ENCODE measurements around the gene LRP1B.

Gene LRP1B

DNA sequence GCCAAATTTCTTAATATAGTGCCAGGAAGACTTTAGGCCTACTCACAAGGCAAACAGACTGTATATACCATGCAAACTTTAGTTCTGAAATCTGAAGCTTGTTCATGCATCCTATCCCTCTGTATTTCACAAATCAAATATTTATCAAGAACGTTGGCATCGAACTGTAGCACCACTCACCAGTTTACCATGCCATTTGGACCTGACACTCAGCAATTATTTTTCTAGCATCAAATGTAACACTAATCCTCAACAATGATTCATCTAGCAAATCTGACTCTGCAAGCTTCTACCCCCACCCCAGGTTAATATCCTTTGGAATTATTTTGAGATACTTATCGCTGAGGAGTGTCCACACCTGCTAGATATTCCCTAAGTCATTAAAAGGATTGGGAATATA is 1506.6 kb downstream of the LRP1B start:
- DNase-seq (ENCODE audit: low spot score): no peak
- H3K27ac ChIP-seq: no peak overlapping the region
- TF ChIP-seq, protein P1, sequence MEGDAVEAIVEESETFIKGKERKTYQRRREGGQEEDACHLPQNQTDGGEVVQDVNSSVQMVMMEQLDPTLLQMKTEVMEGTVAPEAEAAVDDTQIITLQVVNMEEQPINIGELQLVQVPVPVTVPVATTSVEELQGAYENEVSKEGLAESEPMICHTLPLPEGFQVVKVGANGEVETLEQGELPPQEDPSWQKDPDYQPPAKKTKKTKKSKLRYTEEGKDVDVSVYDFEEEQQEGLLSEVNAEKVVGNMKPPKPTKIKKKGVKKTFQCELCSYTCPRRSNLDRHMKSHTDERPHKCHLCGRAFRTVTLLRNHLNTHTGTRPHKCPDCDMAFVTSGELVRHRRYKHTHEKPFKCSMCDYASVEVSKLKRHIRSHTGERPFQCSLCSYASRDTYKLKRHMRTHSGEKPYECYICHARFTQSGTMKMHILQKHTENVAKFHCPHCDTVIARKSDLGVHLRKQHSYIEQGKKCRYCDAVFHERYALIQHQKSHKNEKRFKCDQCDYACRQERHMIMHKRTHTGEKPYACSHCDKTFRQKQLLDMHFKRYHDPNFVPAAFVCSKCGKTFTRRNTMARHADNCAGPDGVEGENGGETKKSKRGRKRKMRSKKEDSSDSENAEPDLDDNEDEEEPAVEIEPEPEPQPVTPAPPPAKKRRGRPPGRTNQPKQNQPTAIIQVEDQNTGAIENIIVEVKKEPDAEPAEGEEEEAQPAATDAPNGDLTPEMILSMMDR (IDR thresholded peaks at IDR 0.05): no peak
- no peak overlapping the region for H3K4me3 ChIP-seq

DNA sequence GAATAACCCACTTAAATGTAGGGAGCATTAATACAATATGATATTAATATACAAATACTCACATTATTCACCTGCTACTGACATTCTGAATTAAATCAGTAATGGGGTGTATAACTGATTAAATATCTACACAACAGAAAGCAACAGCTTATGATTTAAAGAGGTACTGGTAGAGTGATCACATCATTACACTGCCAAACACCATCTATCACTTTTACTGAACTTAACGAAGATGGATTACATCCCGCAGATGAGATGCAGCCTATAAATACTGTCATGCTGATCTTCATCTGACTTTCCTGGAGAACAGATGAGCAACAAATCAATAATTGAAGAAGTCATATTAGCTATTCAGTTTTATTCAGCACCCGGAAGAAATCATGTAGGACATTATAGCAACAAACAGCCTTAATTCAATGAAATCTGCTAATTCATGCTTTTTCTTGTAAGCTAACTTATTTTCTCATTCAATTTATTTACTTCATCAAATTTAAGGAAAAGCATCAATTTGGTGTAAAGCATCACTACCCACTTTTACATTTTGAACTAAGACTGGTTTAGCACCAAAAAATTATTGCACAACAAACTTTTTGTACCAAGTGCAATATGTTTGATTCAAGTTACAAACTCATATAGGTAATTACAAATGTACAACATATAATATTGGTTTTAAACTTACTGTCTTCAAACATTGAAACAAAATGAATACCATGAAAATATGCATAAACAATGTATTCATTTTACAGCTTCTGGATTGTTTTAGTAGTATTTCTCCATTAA is 1509.0 kb downstream of the LRP1B start:
- TF ChIP-seq, protein P1 (IDR thresholded peaks at IDR 0.05): no peak
- no peak for DNase-seq (ENCODE audit: low spot score)
- Histone ChIP-seq H3K27ac (no peak overlapping the region), H3K4me3 (no peak overlapping the region)

DNA sequence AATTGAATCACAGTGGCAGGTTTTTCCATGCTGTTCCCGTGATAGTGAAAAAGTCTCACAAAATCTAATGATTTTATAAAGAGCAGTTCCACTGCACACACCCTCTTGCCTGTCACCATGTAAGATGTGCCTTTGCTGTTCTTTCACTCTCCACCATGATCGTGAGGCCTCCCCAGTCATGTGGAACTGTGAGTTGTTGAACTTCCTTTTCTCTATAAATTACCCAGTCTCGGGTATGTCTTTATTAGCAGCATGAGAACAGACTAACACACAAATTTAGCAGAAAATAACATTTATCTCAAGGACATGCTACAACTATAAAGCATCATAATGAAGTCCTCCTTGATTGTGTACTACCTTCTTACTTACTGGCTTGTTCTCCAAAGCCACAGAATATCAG is 1526.0 kb downstream of the LRP1B start:
- DNase-seq (ENCODE audit: low spot score): no peak
- Histone ChIP-seq H3K4me3 (no peak overlapping the region), H3K27ac (no peak overlapping the region)
- TF ChIP-seq, protein P1 (IDR thresholded peaks at IDR 0.05): no peak

DNA sequence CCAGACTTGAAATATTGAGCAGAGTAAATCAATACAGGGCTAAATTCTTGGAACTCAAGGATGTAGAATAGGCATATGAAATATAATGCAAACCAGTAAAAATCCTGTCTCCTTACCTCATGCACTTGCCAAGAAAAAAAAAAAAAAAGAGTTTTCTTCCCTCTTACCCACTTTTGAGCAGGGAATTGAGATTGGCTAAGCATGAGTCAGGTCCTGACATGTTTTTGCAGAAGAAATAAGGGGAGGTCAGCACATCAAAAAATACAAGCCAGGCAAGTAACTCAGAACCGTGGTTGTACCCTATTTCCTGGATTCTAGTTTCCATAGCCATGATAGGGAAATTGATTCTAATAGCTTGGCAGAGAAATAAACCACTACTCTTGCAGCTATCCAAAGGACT is 1526.7 kb downstream of the LRP1B start:
- no peak overlapping the region for H3K27ac ChIP-seq
- TF ChIP-seq, protein P1 (IDR thresholded peaks at IDR 0.05): no peak
- no peak for DNase-seq (ENCODE audit: low spot score)
- H3K4me3 ChIP-seq: no peak overlapping the region

DNA sequence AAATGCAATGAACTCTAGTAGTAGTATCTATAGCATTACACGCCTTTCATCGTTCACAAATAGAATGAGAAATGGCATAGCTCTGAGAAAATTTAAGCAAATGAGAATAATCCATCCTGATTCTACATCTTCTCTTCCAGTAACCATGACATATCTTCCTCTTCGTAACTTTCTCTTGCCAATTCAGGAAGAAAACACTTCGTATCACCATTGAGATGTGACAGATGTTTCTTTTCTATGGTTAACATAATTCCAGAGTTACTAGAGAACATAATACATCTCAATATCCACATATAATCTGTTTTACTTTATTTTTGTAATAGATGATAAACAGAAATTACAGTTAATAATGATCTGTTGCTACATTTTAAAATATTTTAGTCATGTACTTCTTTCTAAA is 1527.4 kb downstream of the LRP1B start:
- TF ChIP-seq, protein P1 (IDR thresholded peaks at IDR 0.05): no peak
- Histone ChIP-seq H3K27ac (no peak overlapping the region), H3K4me3 (no peak overlapping the region)
- DNase-seq (ENCODE audit: low spot score): no peak

DNA sequence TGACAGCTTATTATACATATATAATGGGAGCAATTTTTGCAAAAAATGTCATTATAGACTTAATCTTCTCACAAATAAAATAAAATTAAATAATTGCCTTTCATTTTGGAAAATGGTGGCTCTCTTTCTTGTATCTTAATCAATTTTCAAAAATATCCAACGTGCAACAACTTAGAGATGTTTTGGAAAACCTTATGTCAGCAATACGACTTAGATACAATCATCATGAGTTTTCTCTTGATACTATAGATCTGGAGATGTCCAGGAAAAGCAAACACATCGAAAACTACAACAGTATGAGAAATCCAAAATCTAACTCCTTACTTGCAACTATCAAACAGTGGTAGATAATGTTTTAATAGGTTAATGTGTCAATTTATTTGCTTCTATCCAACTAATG is 1529.0 kb downstream of the LRP1B start:
- no peak for DNase-seq (ENCODE audit: low spot score)
- TF ChIP-seq, protein P1 (IDR thresholded peaks at IDR 0.05): no peak
- no peak overlapping the region for H3K27ac ChIP-seq
- H3K4me3 ChIP-seq: no peak overlapping the region

DNA sequence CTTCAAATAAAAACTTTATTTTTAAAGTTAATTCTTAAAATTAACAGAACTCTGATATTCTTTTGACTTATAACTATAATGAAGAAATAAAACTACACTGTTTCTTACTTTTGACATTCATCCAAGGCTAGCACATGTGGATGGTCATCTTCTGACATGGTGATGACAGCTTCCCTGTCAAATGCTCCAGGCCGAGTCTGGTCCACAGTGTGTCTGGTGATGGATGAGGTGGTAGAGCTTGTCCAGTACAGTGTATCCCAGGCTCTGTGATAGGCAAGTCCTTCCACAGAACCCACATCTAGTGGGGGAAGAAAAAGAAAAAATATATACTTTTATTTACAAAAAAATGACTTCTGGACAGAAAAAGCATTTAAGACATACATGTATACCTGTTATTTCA is 1529.5 kb downstream of the LRP1B start:
- DNase-seq (ENCODE audit: low spot score): no peak
- Histone ChIP-seq H3K4me3 (no peak overlapping the region), H3K27ac (no peak overlapping the region)
- TF ChIP-seq, protein P1 (IDR thresholded peaks at IDR 0.05): no peak

All from coronary artery (tissue), 2 donors.